HL-60/S4 treated with retinoic acid at 250 ng/mL for 4 days and 3 days (cell line): Measurements from ENCODE around the gene DUSP3.

Experiments used
- in situ Hi-C: fragments of 300-500 bp; cut with MboI; formaldehyde crosslinking; loops from 2 replicates; pipeline ENCODE4 v1.7.0; 2022; ENCODE audit warnings: low sequenced_read_pairs

DUSP3 gene

DNA sequence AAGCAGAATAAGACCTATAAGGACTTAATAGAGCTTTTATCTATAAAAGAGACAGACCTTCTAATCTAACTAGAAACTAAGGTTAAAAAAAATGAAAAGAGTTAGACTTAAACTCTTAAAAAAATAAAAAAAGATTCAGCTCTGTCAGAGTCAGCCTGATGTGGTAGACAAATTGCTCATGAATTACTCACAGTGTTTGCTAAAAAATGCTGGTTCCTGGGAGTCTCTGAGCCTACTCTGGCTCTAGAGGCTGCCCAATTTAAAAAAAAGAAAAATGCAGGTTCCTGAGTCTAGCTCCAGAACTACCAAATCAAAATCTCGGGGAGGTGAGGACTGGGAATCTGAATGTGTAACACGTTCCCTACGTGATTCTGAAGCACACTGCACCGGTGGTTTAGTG lies 38.2 kb downstream of the DUSP3 start:
- in situ Hi-C loops = no loop called here

DNA sequence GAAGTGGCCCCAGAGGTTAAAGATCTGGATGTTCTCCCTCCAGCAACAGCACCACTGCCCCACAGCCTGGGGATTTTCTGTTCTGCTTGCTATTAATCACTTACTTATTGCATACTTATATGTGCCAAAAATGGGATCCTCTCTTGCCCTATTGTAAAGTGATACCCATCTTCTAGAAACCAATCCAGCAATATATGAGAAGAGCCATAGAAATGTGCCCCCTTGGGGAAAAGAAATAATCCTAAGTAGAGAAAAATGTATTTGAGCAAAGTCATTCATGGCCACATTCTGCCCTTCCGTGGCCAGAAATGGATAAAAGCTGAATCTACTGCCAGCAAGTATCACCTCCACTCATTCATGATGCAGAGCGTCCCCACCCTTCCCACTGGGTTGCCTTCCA lies 41.1 kb downstream of the DUSP3 start:
- in situ Hi-C loops = no loop called here

DNA sequence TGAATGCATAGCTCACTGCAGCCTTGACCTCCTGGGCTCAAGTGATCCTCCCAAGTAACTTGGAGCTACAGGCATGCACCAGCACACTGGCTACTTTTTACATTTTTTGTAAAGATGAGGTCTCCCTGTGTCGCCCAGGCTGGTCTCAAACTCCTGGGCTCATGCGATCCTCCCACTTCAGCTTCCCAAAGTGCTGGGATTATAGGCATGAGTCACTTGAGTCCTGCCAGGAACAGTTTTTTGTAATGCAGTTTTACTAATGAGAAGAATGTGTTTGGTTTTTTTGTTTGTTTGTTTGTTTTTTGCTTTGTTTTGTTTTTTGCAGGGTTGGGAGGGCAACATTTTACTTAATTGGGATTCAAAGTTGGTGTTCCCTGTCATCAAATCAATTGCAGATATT lies 42.4 kb downstream of the DUSP3 start:
- in situ Hi-C loops = no loop called here

DNA sequence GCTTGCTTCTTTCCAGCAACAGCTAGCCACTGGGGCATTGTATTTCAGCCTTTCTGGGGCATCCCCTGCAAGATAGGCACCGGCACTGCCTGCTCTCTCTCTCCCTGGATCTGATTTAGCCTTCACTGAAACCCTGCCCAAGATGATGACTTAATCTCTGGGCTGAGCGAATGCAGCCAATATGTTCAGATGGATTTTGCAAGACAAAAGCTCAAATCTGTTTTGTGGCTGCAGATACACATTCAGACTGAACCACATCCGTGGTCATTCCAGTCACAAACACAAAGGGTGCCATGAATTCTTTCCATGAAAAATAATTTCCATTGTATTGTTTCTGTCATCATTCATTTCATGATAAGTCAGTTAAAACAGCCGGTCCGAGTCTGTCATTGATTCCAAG lies 44.4 kb downstream of the DUSP3 start:
- in situ Hi-C loops = no loop called here

DNA sequence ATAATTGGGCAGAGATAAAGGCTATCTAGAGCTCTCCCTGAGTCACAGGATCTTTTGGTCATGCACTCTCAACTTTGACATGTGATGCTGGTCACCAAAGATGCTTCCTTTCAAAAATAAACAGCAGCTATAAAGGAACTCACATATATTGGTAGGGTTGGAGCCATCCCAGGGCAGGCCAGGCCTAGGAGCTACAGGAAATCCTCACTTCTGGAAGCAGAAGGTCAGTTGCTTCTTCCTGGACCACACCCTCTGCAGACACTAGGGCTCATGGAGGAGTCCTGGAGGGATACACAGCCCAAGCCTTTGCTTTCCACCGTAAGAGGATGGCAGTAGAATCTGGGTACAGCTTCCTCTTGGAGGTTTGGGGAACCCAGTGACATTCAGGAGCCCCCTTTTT lies 44.8 kb downstream of the DUSP3 start:
- in situ Hi-C loops = no loop called here

DNA sequence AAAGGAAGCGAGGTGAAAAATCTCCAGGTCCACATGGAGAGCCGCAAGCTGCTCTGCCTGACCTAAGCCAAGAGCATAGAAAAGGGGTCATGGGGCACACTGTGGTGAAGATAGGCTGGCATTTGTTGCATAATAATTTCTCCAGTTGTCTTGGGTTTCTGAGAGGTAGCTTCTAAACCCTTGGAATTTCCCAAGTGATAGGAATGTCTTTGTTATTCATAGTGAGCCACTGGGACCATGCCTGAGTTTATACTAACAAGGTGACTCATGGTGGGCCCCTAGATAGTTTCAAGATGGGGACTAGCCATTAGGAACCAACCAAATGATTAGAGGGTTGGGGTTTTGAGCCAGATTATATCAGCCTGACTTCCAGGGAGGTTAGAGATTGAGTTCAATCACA lies 45.8 kb downstream of the DUSP3 start:
- in situ Hi-C loops = no loop called here

DNA sequence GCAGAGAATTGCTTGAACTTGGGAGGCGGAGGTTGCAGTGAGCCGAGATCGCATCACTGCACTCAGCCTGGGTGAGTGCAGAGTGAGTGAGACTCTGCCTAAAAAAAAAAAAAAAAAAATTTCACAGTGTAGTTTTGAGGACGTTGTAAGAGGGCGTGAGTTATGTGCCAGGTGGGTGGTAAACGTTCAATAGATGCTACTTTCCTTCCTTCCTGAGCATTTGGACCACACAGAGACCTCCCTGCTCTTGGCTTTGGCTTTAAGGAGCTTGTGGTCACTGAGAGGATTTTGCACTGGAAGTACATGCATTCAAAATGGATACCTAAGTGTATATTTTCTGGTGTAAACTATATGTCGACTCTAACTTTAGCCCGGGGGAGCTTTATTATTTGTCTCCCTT lies 50.7 kb downstream of the DUSP3 start:
- in situ Hi-C loops = no loop called here

DNA sequence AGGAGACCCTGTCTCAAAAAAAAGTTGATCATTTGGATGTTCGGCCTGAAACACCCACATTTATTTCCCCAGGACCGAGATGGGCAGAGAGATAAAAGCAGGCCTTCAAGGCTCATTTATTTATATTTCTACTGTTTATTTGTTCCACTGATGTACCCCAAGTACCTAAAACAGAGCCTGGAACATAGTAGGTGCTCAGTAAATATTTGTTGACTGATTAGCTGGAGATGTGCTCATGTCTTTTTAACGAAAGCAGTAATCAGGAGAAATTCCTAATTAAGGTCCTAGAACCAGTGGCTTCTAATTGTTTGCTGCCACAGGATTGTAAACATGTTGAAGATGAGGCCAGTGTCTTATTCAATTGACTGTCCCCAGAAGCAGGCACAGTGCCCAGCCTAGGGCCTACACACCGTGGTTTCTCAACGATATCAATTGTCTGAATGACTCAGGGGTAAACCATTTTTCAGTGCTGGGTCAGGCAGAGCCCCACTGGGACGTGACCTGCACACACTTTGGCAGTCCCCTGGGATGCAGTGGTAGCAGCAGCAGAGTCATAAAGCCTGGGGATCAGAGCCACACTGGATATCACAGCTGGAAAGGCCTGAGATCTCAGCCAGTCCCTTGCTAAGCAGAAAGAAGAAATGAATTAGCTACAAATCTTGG lies 54.9 kb downstream of the DUSP3 start:
- in situ Hi-C loops = no loop called here

DNA sequence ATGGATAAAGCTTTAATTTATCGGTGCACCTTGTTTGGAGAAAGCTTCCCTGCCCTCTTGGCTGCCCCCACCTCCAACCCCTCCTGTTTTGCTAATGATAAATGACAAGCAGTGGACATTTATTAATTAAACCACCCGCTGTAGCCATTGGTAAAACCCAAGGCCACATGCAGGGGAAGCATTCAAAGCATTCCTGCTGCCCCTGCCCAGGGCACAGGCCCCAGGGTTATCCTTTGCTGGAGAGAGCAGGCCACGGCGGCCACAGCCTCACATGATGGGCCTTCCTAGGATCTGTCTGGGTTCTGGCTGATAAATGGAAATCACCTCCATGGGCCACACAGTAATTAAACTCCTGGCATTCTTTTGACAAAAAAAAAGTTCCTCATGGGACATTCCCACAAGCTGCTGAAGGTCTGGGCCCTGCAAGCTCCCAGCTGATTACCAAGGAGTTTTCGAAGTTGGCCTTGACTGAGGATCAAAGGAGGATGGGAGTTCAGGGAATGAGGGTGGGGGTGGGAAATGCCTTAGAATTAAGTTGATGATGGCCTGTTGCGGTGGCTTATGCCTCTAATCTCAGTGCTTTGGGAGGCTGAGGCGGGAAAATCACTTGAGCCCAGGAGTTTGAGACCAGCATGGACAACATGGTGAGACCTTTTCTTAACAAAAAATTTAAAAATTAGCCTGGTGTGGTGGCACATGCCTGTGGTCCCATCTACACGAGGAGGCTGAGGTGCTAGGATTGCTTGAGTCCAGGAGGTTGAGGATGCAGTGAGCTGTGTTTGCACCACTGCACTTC lies 55.7 kb downstream of the DUSP3 start:
- in situ Hi-C loops = no loop called here

DNA sequence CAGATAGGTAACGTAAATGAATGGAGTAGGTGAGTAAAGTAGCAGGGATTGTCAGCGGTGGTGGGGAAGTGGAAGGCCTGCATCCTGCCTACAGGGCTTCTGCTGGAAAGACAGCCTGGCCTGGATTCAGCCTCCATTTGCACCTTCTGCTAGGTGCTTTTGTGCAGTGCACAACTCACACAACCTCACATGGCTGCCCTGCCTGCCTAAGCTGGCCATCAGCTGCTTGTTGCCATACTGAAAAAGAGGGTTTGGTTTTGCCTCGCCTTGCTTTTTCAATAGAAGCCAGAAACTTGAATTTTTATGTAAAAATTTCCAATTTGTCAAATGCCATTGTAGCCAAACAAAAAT lies 56.5 kb downstream of the DUSP3 start:
- in situ Hi-C loops = no loop called here

DNA sequence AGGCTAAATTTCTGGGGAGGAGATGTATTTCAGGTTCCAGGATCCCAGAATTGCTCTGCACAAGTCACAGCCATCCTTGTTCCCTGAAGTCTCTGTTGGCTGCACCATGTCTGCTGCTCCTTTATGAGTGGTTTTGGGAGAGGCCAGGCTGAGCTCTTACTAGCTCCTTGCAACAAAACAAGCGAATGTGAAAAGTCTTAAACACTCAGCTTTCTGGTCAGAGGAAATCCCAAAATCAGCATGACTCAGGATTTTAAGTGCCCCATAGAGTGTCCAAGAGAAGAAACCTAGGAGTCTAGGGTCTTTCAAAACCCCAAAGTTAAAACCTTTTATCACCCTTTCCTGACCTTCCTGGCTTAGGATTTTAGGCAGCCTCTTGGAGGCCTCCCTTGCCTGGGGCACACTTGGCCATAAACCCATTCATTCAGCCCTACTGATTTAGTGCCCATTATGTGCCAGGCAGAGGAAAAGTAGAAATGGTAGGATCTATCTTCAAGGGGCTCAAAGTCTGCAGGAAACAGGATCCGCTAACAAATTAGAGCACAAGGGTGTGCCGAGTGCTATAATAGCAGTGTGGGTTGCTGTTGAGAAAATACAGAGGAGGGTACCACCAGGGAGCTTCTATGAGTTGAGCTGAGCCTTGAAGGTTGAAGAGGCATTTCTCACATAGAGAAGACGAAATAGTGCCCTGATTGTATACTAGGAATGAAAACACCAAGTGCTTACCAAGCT lies 57.1 kb downstream of the DUSP3 start:
- in situ Hi-C loops = no loop called here

DNA sequence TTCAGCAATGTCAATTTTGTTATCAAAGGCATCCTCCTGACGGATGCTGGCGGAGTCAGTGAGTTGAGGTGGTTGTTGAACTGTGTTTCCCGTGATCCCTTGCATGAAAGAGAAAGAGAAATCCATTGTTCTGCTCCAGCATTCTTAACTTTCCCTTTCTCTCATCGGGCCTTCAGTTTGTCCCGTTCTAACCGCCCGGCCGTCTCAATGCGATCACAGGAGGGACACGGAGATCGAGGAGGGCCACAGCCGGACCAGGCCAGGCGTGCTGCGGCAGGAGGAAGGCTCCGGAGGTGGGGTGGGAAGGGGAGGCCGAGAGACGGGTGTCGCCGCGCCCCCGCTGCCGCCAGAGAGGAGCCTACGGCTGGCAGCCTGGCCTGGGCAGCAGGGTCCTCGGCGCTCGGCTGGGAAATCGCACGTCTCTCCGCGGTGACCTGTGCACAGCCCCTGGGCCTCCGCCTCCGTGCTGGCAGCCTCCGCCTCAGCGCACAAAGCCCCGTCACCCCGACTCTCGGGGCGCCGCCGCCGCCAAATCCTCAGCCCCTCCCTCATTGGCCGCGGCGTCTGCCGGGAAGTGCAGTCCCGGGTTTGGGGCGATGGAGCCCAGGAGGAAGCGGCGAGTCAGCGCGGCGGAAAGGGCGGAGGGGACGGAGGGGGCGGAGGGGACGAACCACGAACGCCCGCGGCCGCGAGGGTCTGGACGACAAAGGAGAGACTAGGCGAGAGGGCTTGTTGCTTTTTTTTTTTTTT lies 58.3 kb downstream of the DUSP3 start:
- in situ Hi-C loops = no loop called here

DNA sequence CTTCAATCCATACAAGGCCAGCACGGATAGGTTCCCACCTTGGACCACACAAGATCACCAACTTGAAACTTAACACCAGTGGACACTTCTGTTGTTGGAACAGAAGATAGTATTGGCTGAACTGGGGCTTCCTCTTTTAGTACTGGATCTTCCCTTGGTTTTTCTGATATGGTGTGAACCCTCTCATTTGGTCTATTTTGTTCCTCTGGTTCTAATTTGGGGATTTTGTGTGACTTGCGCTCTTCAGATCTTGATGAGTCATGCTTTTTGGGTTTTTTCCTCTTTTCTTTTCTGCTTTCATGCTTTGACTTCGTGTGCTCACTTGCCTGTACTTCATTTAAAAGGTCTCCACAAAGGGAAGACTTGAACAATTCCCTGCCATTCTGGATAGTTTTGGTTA lies 59.2 kb downstream of the DUSP3 start:
- in situ Hi-C loops = no loop called here

DNA sequence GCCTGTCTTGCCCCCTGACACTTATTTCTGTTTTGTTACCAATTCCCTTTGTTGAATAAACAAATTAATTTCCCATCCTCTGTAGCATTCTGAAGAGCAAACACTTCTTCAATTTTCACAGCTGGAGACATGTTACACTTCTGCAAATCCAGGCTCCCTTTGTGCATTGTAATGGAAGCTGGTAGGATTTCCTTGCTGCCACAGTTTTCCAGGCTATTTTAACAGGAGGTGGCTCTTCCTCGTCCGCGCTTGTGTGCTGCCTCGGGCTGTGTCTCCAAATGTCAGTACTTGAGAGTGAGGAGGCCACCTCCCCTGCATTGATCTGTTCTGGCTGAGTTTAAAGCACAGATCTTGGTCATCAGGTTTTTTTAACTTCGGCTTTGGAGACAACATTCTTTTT lies 60.2 kb downstream of the DUSP3 start:
- in situ Hi-C loops = no loop called here

DNA sequence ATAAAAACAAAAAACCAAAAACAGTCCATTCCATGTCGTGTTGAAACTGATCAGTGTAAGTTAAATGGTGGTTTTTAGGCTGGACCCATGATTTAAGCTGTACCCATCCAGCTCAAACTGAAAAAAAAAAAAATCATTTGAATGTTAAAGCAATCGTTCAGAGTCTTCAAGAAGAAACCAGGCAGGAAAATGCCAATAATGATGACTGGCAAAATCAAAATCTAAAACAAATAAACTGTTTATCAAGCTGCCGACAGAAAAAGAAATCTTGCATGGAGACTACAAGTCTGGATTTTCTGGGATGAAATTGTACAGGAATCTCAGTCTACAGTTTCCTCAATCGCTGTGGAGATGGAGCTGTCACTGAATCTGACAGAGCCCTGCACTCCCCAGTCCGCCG lies 60.9 kb downstream of the DUSP3 start:
- in situ Hi-C loops = no loop called here
